SK-N-SH (cell line): ENCODE results near the gene ITGA2B. TPM values are rescaled to one million over a fixed set of nuclear protein-coding genes. Genes with fewer than 3 reads are reported as not detected.

Experiments
- CTCF ChIA-PET: fragments of 300-600, 350-600 bp; formaldehyde crosslinking; extraction: SDS; loops from one replicate; lab custom pipeline; 2021; lab: Yijun Ruan, JAX
- POLR2A ChIA-PET: fragments of 350-600 bp; sonication (Branson Sonifier 250); formaldehyde crosslinking; extraction: SDS; loops from one replicate; lab custom pipeline; 2020; ENCODE audit warnings: antibody characterized with exemption, inconsistent platforms; lab: Yijun Ruan, JAX
- DNase-seq: peaks from one replicate; pipeline ENCODE4 v3.0.0; 2012
- H2AFZ ChIP-seq: fragments of 200-600 bp; sonication (generic); 2 replicates; pipeline ENCODE4 v1.8.1; 2016; ENCODE audit warnings: antibody characterized with exemption, mild to moderate bottlenecking, low read depth
- H3F3A ChIP-seq: fragments of 200-600 bp; sonication (generic); replicated peaks from 2 replicates; pipeline ENCODE3; 2016; ENCODE audit warnings: antibody characterized with exemption, mild to moderate bottlenecking; ENCODE audit not compliant: insufficient read depth
- H3K27ac ChIP-seq, 2 experiments: fragments of 200-500 bp in 1 of 2; fragments of 200-600 bp in 1 of 2; sonication (Bioruptor generic) in 1 of 2; sonication (generic), shearing (Covaris generic) in 1 of 2; 2 replicates each; pipeline versions ENCODE4 v1.5.1 to v1.6.1; 2014 to 2016; ENCODE audit warnings: low read depth in 2 of 2, inconsistent platforms in 1 of 2, low read length in 1 of 2, mild to moderate bottlenecking in 1 of 2, mixed read lengths in 1 of 2
- H3K27me3 ChIP-seq: fragments of 200-600 bp; sonication (generic), shearing (Covaris generic); 2 replicates; pipeline ENCODE4 v1.6.1; 2016; ENCODE audit warnings: mixed run types; ENCODE audit not compliant: insufficient read depth
- H3K36me3 ChIP-seq, 2 experiments: fragments of 200-500 bp in 1 of 2; fragments of 200-600 bp in 1 of 2; sonication (Bioruptor generic) in 1 of 2; sonication (generic) in 1 of 2; replicated peaks in 1 of 2; 2 replicates each; pipeline versions ENCODE3 to v1.5.1; 2014 to 2016; ENCODE audit warnings: low read length in 1 of 2, mild to moderate bottlenecking in 1 of 2; ENCODE audit not compliant: insufficient read depth in 2 of 2, control insufficient read depth in 1 of 2
- H3K4me1 ChIP-seq, 2 experiments: fragments of 200-500 bp in 1 of 2; fragments of 200-600 bp in 1 of 2; sonication (Bioruptor generic) in 1 of 2; sonication (generic), shearing (Covaris generic) in 1 of 2; 2 replicates each; pipeline versions ENCODE4 v1.5.1 to v1.6.1; 2014 to 2016; ENCODE audit warnings: low read depth in 1 of 2, low read length in 1 of 2, mixed run types in 1 of 2; ENCODE audit not compliant: insufficient read depth in 2 of 2, control insufficient read depth in 1 of 2
- H3K4me2 ChIP-seq: fragments of 200-600 bp; sonication (generic), shearing (Covaris generic); 2 replicates; pipeline ENCODE4 v1.6.1; 2017; ENCODE audit warnings: mixed run types
- H3K4me3 ChIP-seq, 2 experiments: fragments of 200-500 bp in 1 of 2; fragments of 200-600 bp in 1 of 2; sonication (Bioruptor generic) in 1 of 2; sonication (generic), shearing (Covaris generic) in 1 of 2; 2 replicates each; pipeline versions ENCODE4 v1.5.1 to v1.8.1; 2014 to 2016; ENCODE audit warnings: low read depth in 2 of 2, inconsistent platforms in 1 of 2, low read length in 1 of 2, mild to moderate bottlenecking in 1 of 2, mixed read lengths in 1 of 2, moderate library complexity in 1 of 2
- H3K79me2 ChIP-seq: fragments of 200-600 bp; sonication (generic); 2 replicates; pipeline ENCODE4 v1.8.1; 2017; ENCODE audit warnings: mild to moderate bottlenecking; ENCODE audit not compliant: insufficient read depth
- H3K9ac ChIP-seq: fragments of 200-600 bp; sonication (generic); 2 replicates; pipeline ENCODE4 v1.6.1; 2017; ENCODE audit warnings: mixed run types
- H3K9me2 ChIP-seq: fragments of 200-600 bp; sonication (generic); 2 replicates; pipeline ENCODE4 v1.6.1; 2017; ENCODE audit warnings: mixed run types
- H3K9me3 ChIP-seq: fragments of 200-600 bp; sonication (generic); 2 replicates; pipeline ENCODE4 v1.6.1; 2017; ENCODE audit warnings: mixed run types, mild to moderate bottlenecking, moderate library complexity
- H4K20me1 ChIP-seq: fragments of 200-600 bp; sonication (generic); 2 replicates; pipeline ENCODE4 v1.6.1; 2017; ENCODE audit warnings: mild to moderate bottlenecking, mixed run types; ENCODE audit not compliant: insufficient read depth
- CHD2 ChIP-seq: fragments of 150-350 bp; IDR thresholded peaks from 2 replicates; pipeline ENCODE4 v1.6.1; 2018; ENCODE audit warnings: low read length; ENCODE audit not compliant: partially characterized antibody
- FOXJ3 ChIP-seq: sonication (generic); formaldehyde crosslinking; IDR thresholded peaks from 2 replicates; pipeline ENCODE4 v1.5.1; 2020; ENCODE audit warnings: mild to moderate bottlenecking, missing genetic modification reagents
- MEF2A ChIP-seq: IDR thresholded peaks from 2 replicates; pipeline ENCODE4 v1.4.0; 2012; ENCODE audit warnings: low read depth, borderline replicate concordance
- MXI1 ChIP-seq: IDR thresholded peaks from 2 replicates; pipeline ENCODE4 v1.6.1; 2012; ENCODE audit warnings: mild to moderate bottlenecking, low read depth, low read length, improper control_type of control experiment
- NFIC ChIP-seq: IDR thresholded peaks from 2 replicates; pipeline ENCODE4 v1.4.0; 2012; ENCODE audit warnings: borderline replicate concordance
- RFX5 ChIP-seq: IDR thresholded peaks from 2 replicates; pipeline ENCODE4 v1.6.1; 2012; ENCODE audit warnings: mild to moderate bottlenecking, improper control_type of control experiment, low read length
- SIN3A ChIP-seq: IDR thresholded peaks from 2 replicates; pipeline ENCODE4 v1.6.1; 2012; ENCODE audit warnings: low read depth, mild to moderate bottlenecking, low read length, moderate library complexity, borderline replicate concordance
- TEAD4 ChIP-seq: IDR thresholded peaks from 2 replicates; pipeline ENCODE4 v1.4.0; 2012; ENCODE audit warnings: mild to moderate bottlenecking, borderline replicate concordance; ENCODE audit not compliant: insufficient read depth
- WGBS: methylation state at CpG from one replicate; pipeline ENCODE4 v1.1.6; 2017; ENCODE audit warnings: low lambda C conversion rate; 5-methylcytosine and 5-hydroxymethylcytosine counted together
- polyA plus RNA-seq, 3 experiments: library from polyadenylated mRNA; depleted of rRNA; stranded (reverse); fragments of >200 nt; gene quantifications; 2 replicates each; pipeline ENCODE4 v1.2.3, GENCODE V29; 2012
- TF ChIP-seq, protein P1 (sequence below): IDR thresholded peaks from 2 replicates; pipeline ENCODE4 v1.6.1; 2012; ENCODE audit warnings: mild to moderate bottlenecking, low read depth, low read length, moderate library complexity
- TF ChIP-seq, protein P2 (sequence below): fragments of 150-350 bp; IDR thresholded peaks from 2 replicates; pipeline ENCODE4 v1.6.1; 2017; ENCODE audit warnings: antibody characterized with exemption, low read length, low read depth, borderline replicate concordance

Gene ITGA2B
- polyA plus RNA-seq, 1 of the 3 experiments (the other 2 are of a cell fraction) = 1.3 TPM

DNA sequence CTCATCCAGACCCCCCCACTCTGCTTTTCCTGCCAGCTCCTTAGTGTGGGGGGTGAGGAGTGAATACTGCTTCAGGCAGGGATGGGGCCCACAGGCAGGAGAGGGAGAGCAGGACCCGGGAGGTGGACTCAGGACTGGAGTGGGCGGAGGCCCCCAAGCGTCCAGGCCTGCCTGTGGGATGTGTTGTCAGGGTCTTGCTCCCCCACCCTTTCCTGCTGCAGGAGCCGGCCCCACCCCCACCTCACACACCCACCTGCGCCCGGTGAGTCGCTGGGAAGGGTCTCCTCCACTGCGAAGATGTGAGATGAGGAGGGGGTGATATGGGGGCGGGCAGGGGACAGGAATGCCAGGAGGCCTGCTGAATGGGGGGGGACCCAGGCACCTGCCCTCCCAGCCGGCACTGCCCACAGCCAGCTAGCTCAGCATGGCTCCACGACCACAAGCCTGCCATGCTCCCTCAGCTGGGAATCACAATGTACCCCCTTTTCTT, 26.9 kb downstream of the ITGA2B start:
- peaks cover 3 to 22% of the 10 kb centered on the region in 2 experiments; a peak in 1 of 4 replicates for H3K4me1 ChIP-seq
- peak overlapping the region in 1 of 2 experiments; percentile 76; a peak in 1 of 4 replicates for H3K27ac ChIP-seq
- H3K27me3 ChIP-seq = no peaks in the 10 kb centered on the region; the same call in 1 of the 2 replicates
- peaks cover 7% of the 10 kb centered on the region; the same call in 1 of the 2 replicates for H3K79me2 ChIP-seq
- H3K4me2 ChIP-seq = peak overlapping the region; percentile 94
- H3K36me3 ChIP-seq = peaks cover 0 to 2% of the 10 kb centered on the region in 2 experiments
- peak overlapping the region; percentile 85; the same call in 1 of the 2 replicates for H3K9ac ChIP-seq
- peak overlapping the region; percentile 97 for H2AFZ ChIP-seq
- 25% methylated on average over 10 of the region's 11 CpGs for WGBS
- DNase-seq = peak; percentile 67
- TF ChIP-seq FOXJ3 (CRISPR knock-in tag) (no peak), RFX5 (no peak), NFIC (no peak), MXI1 (peak; percentile 77), SIN3A (no peak), TEAD4 (no peak)
- TF ChIP-seq, protein P1, sequence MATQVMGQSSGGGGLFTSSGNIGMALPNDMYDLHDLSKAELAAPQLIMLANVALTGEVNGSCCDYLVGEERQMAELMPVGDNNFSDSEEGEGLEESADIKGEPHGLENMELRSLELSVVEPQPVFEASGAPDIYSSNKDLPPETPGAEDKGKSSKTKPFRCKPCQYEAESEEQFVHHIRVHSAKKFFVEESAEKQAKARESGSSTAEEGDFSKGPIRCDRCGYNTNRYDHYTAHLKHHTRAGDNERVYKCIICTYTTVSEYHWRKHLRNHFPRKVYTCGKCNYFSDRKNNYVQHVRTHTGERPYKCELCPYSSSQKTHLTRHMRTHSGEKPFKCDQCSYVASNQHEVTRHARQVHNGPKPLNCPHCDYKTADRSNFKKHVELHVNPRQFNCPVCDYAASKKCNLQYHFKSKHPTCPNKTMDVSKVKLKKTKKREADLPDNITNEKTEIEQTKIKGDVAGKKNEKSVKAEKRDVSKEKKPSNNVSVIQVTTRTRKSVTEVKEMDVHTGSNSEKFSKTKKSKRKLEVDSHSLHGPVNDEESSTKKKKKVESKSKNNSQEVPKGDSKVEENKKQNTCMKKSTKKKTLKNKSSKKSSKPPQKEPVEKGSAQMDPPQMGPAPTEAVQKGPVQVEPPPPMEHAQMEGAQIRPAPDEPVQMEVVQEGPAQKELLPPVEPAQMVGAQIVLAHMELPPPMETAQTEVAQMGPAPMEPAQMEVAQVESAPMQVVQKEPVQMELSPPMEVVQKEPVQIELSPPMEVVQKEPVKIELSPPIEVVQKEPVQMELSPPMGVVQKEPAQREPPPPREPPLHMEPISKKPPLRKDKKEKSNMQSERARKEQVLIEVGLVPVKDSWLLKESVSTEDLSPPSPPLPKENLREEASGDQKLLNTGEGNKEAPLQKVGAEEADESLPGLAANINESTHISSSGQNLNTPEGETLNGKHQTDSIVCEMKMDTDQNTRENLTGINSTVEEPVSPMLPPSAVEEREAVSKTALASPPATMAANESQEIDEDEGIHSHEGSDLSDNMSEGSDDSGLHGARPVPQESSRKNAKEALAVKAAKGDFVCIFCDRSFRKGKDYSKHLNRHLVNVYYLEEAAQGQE = no peak
- POLR2A ChIA-PET = interaction anchor here (1.5 to 2.6 kb wide), 2 partner anchors 11 to 17 kb away, joined by 7 to 11 read pairs; partner anchors contain the start of gene GRN
- CTCF ChIA-PET = interaction anchor here (1.1 to 7.6 kb wide), 11 partner anchors 8 to 417 kb away, joined by 3 to 85 read pairs (median 8); partner anchors contain the start of gene GRN
- H3K9me2 ChIP-seq = no peaks in the 10 kb centered on the region
- peak overlapping the region; percentile 80 to 89 for H3K4me3 ChIP-seq
- H3K9me3 ChIP-seq = no peaks in the 10 kb centered on the region
- H3F3A ChIP-seq = peaks cover 3% of the 10 kb centered on the region
- peaks cover 11% of the 10 kb centered on the region; the same call in 1 of the 2 replicates for H4K20me1 ChIP-seq

DNA sequence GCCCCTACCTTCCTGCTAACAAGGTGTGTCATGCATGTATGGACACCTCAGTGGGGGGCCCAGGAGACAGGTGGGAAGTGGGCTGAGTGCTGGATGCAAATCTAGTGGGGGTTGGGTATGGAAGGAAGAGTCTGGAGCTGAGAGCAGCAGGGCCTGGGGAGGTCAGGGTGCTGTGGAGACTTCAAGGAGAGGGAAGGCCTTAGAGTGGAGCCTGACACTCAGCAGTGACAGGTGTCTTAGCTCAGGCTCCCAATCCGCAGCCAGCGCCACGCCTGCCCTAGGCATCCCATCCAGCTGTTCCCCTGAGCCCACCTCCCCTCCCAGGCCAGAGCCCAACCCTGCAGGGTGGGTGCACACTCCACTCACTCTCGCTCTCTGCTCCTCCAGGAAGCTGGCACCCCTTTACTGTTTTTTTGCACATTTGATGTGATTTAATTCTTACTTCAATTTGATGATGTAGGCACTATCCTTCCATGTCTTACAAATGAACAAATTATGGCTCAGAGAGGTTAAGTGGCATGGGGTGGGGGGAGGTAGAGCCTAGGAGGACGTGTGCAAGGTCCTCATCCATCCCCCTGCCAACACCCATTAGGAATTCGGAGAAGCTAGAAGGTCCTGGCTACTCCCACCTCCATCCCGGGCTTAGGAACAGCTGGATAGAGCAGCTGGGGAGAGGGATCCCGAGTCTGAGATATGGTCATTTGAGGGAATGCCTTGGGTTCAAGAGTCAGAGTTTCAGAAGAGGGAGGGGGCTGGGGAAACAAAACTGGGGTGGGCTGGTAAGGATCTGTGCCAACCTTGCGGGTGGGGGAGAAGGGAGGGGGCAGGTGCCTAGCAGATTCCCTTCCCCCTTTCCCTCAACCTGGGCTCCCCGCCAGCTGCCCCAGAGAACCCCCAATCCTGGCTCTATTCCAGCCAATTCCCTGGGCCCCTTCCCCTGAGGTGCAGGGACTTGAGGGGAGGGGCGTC, 27.9 kb downstream of the ITGA2B start:
- Histone ChIP-seq H3K79me2 (peaks cover 7% of the 10 kb centered on the region; the same call in 1 of the 2 replicates), H4K20me1 (peaks cover 11% of the 10 kb centered on the region; the same call in 1 of the 2 replicates), H3K36me3 (peaks cover 0 to 2% of the 10 kb centered on the region in 2 experiments), H3K9me3 (no peaks in the 10 kb centered on the region), H3K4me2 (peak overlapping the region; percentile 94; the same call in 1 of the 2 replicates), H3K9ac (no peak overlapping the region), H2AFZ (no peak overlapping the region), H3K4me3 (no peak overlapping the region), H3K27me3 (no peaks in the 10 kb centered on the region; the same call in 1 of the 2 replicates), H3F3A (peaks cover 3% of the 10 kb centered on the region), H3K27ac (no peak overlapping the region; a peak in 1 of 4 replicates), H3K4me1 (peaks cover 3 to 22% of the 10 kb centered on the region in 2 experiments; a peak in 1 of 4 replicates), H3K9me2 (no peaks in the 10 kb centered on the region)
- peak; percentile 50 for DNase-seq
- peak; percentile 35; the same call in 1 of the 2 replicates for TF ChIP-seq NFIC
- TF ChIP-seq, protein P2, sequence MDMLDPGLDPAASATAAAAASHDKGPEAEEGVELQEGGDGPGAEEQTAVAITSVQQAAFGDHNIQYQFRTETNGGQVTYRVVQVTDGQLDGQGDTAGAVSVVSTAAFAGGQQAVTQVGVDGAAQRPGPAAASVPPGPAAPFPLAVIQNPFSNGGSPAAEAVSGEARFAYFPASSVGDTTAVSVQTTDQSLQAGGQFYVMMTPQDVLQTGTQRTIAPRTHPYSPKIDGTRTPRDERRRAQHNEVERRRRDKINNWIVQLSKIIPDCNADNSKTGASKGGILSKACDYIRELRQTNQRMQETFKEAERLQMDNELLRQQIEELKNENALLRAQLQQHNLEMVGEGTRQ = no peak
- no peak for TF ChIP-seq MEF2A
- TF ChIP-seq CHD2 = no peak
- no peak for TF ChIP-seq FOXJ3 (CRISPR knock-in tag)
- ChIA-PET CTCF (interaction anchor here (0.9 to 7.6 kb wide), 7 partner anchors 12 to 418 kb away, joined by 3 to 85 read pairs (median 8); partner anchors contain the start of gene GRN), POLR2A (interaction anchor here (2.6 kb wide), 1 partner anchor 10 kb away, joined by 11 read pairs; no protein-coding TSS in a partner anchor)
- 74% methylated on average over 8 of the region's 11 CpGs for WGBS
